ENCODE measurements around the gene ALDH5A1. TPM values are rescaled to one million over a fixed set of nuclear protein-coding genes. Genes with fewer than 3 reads are reported as not detected.
A peak's percentile ranks its signal among the peaks of the same experiment; 100 is the strongest.

Gene ALDH5A1
- 5.3 TPM for polyA plus RNA-seq (2013, experiment 1 of 2)
- polyA plus RNA-seq (2013, experiment 2 of 2), result 5.3 TPM

- H3K14ac ChIP-seq (ENCODE audit: low read length), result peak within 1 kb of the TSS; percentile 95
- H2BK12ac ChIP-seq (ENCODE audit: low read length), result no peak within 1 kb of the TSS
- peaks cover 0 to 4% of the 10 kb centered on the region in 2 donors for H3K9me3 ChIP-seq (replicated peaks in 1 of 2; ENCODE audit: control insufficient read depth in 2 of 2, insufficient read depth in 1 of 2, low read depth in 1 of 2, low read length in 2 of 2)
- peak within 1 kb of the TSS; percentile 92 for H2BK15ac ChIP-seq (ENCODE audit: low read length)
- DNase-seq (ENCODE audit: low spot score), result peak; percentile 62
- H3K4ac ChIP-seq (ENCODE audit: low read length), result no peak within 1 kb of the TSS
- H2BK120ac ChIP-seq (ENCODE audit: low read depth, low read length), result peak within 1 kb of the TSS; percentile 95
- peaks cover 0 to 12% of the 10 kb centered on the region in 2 donors for H3K36me3 ChIP-seq (replicated peaks in 1 of 2; ENCODE audit: control insufficient read depth in 2 of 2, insufficient read depth in 2 of 2, low read length in 2 of 2)
- peak within 1 kb of the TSS; percentile 93 for H2AFZ ChIP-seq (ENCODE audit: low read length)
- peak within 1 kb of the TSS; percentile 77 for H4K8ac ChIP-seq (ENCODE audit: low read depth, low read length)
- peaks cover 0 to 1% of the 10 kb centered on the region in 2 donors for H3K4me1 ChIP-seq (ENCODE audit: control insufficient read depth in 2 of 2, insufficient read depth in 1 of 2, low read depth in 1 of 2, low read length in 2 of 2)
- peak within 1 kb of the TSS; percentile 62 for H4K91ac ChIP-seq (ENCODE audit: low read depth, low read length, poor library complexity)
- H3K4me3 ChIP-seq (ENCODE audit: low read length in 2 of 2), result peak within 1 kb of the TSS; percentile 70 to 83
- peak within 1 kb of the TSS; percentile 45 for H2BK5ac ChIP-seq (ENCODE audit: low read length)
- peak within 1 kb of the TSS; percentile 57 for H2AK5ac ChIP-seq (ENCODE audit: low read depth, low read length)
- H3K27ac ChIP-seq (replicated peaks; ENCODE audit: low read length), result peak within 1 kb of the TSS; percentile 23
- H3K27me3 ChIP-seq (ENCODE audit: control insufficient read depth in 3 of 3, insufficient read depth in 3 of 3, low read depth in 1 of 3, low read length in 3 of 3), result peaks cover 0 to 4% (median 0%) of the 10 kb centered on the region in 3 experiments
- peak within 1 kb of the TSS; percentile 98 for H3K18ac ChIP-seq (ENCODE audit: low read length)
- peaks cover 3% of the 10 kb centered on the region for H3K79me1 ChIP-seq (ENCODE audit: low read depth, low read length)
- peak within 1 kb of the TSS; percentile 85 for H3K4me2 ChIP-seq (ENCODE audit: insufficient read depth, low read length, poor library complexity, severe bottlenecking)
- no CpG with 5 or more reads among the region's 93 CpGs for WGBS, 2 donors (ENCODE audit: extremely low coverage in 2 of 2, insufficient read length in 2 of 2, insufficient replicate concordance in 1 of 2)
- peak within 1 kb of the TSS; percentile 94 for H3K23ac ChIP-seq (ENCODE audit: low read depth, low read length, poor library complexity)
- H3K9ac ChIP-seq (ENCODE audit: low read depth, low read length, poor library complexity), result peak within 1 kb of the TSS; percentile 92
Measured at GRCh38 chr6:24494821-24495795, at the start of gene ALDH5A1. Gene ALDH5A1, plus strand, starts transcription at chr6:24494969. Its CDS starts 28 bp downstream, at chr6:24494997.

DNA sequence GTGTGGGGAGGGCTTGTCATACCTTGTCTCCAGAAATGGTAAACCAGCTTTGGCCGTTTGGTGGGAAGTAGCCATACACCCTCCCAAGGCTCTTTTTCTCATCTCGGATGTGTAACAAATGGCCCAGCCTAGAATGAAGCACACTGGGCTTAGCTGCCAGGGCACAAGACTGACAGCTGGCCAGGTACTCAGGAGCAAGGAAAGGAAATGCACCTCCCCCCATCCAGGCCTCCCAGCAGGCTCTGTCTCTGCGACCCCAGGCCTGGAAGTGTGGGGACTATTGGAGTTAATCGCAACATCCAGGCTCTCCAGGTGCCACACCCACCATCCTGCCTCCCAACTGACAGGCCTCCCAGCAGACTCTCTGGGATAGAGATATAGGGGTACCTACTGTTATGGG is 49.1 kb upstream of the ALDH5A1 start:
- H3K9me3 ChIP-seq (replicated peaks in 1 of 2; ENCODE audit: control insufficient read depth in 2 of 2, insufficient read depth in 1 of 2, low read depth in 1 of 2, low read length in 2 of 2), result no peaks in the 10 kb centered on the region
- H3K4ac ChIP-seq (ENCODE audit: low read length), result no peak overlapping the region
- H3K4me1 ChIP-seq (ENCODE audit: control insufficient read depth in 2 of 2, insufficient read depth in 1 of 2, low read depth in 1 of 2, low read length in 2 of 2), result peaks cover 0 to 2% of the 10 kb centered on the region in 2 donors
- H3K36me3 ChIP-seq (replicated peaks in 1 of 2; ENCODE audit: control insufficient read depth in 2 of 2, insufficient read depth in 2 of 2, low read length in 2 of 2), result no peaks in the 10 kb centered on the region
- no peaks in the 10 kb centered on the region for H3K27me3 ChIP-seq (ENCODE audit: control insufficient read depth in 3 of 3, insufficient read depth in 3 of 3, low read depth in 1 of 3, low read length in 3 of 3)
- H2BK15ac ChIP-seq (ENCODE audit: low read length), result no peak overlapping the region
- H2BK120ac ChIP-seq (ENCODE audit: low read depth, low read length), result no peak overlapping the region
- H3K9ac ChIP-seq (ENCODE audit: low read depth, low read length, poor library complexity), result no peak overlapping the region
- no peak overlapping the region for H2AFZ ChIP-seq (ENCODE audit: low read length)
- no peak overlapping the region for H3K27ac ChIP-seq (replicated peaks; ENCODE audit: low read length)
- H3K4me3 ChIP-seq (ENCODE audit: low read length in 2 of 2), result no peak overlapping the region
- H2BK12ac ChIP-seq (ENCODE audit: low read length), result no peak overlapping the region
- H3K23ac ChIP-seq (ENCODE audit: low read depth, low read length, poor library complexity), result no peak overlapping the region
- H4K8ac ChIP-seq (ENCODE audit: low read depth, low read length), result no peak overlapping the region
- H4K91ac ChIP-seq (ENCODE audit: low read depth, low read length, poor library complexity), result no peak overlapping the region
- no CpG with 5 or more reads among the region's 4 CpGs for WGBS, 2 donors (ENCODE audit: extremely low coverage in 2 of 2, insufficient read length in 2 of 2, insufficient replicate concordance in 1 of 2)
- no peak overlapping the region for H2BK5ac ChIP-seq (ENCODE audit: low read length)
- no peak overlapping the region for H3K14ac ChIP-seq (ENCODE audit: low read length)
- H2AK5ac ChIP-seq (ENCODE audit: low read depth, low read length), result no peak overlapping the region
- no peak overlapping the region for H3K18ac ChIP-seq (ENCODE audit: low read length)
- no peak overlapping the region for H3K4me2 ChIP-seq (ENCODE audit: insufficient read depth, low read length, poor library complexity, severe bottlenecking)
- H3K79me1 ChIP-seq (ENCODE audit: low read depth, low read length), result no peaks in the 10 kb centered on the region
- no peak for DNase-seq (ENCODE audit: low spot score)

- no peak for DNase-seq (ENCODE audit: low spot score)
- no peak overlapping the region for H2BK5ac ChIP-seq (ENCODE audit: low read length)
- no peak overlapping the region for H2BK12ac ChIP-seq (ENCODE audit: low read length)
- H4K91ac ChIP-seq (ENCODE audit: low read depth, low read length, poor library complexity), result no peak overlapping the region
- H3K18ac ChIP-seq (ENCODE audit: low read length), result no peak overlapping the region
- H3K4ac ChIP-seq (ENCODE audit: low read length), result no peak overlapping the region
- no peaks in the 10 kb centered on the region for H3K36me3 ChIP-seq (replicated peaks in 1 of 2; ENCODE audit: control insufficient read depth in 2 of 2, insufficient read depth in 2 of 2, low read length in 2 of 2)
- H4K8ac ChIP-seq (ENCODE audit: low read depth, low read length), result no peak overlapping the region
- H3K9ac ChIP-seq (ENCODE audit: low read depth, low read length, poor library complexity), result no peak overlapping the region
- H3K27me3 ChIP-seq (ENCODE audit: control insufficient read depth in 3 of 3, insufficient read depth in 3 of 3, low read depth in 1 of 3, low read length in 3 of 3), result no peaks in the 10 kb centered on the region
- H3K14ac ChIP-seq (ENCODE audit: low read length), result no peak overlapping the region
- H3K9me3 ChIP-seq (replicated peaks in 1 of 2; ENCODE audit: control insufficient read depth in 2 of 2, insufficient read depth in 1 of 2, low read depth in 1 of 2, low read length in 2 of 2), result no peaks in the 10 kb centered on the region
- H3K27ac ChIP-seq (replicated peaks; ENCODE audit: low read length), result no peak overlapping the region
- H3K79me1 ChIP-seq (ENCODE audit: low read depth, low read length), result no peaks in the 10 kb centered on the region
- WGBS, 2 donors (ENCODE audit: extremely low coverage in 2 of 2, insufficient read length in 2 of 2, insufficient replicate concordance in 1 of 2), result no CpG with 5 or more reads among the region's 7 CpGs
- no peak overlapping the region for H3K23ac ChIP-seq (ENCODE audit: low read depth, low read length, poor library complexity)
- H2AFZ ChIP-seq (ENCODE audit: low read length), result no peak overlapping the region
- H3K4me2 ChIP-seq (ENCODE audit: insufficient read depth, low read length, poor library complexity, severe bottlenecking), result no peak overlapping the region
- peaks cover 0 to 2% of the 10 kb centered on the region in 2 donors for H3K4me1 ChIP-seq (ENCODE audit: control insufficient read depth in 2 of 2, insufficient read depth in 1 of 2, low read depth in 1 of 2, low read length in 2 of 2)
- H2BK15ac ChIP-seq (ENCODE audit: low read length), result no peak overlapping the region
- no peak overlapping the region for H3K4me3 ChIP-seq (ENCODE audit: low read length in 2 of 2)
- no peak overlapping the region for H2AK5ac ChIP-seq (ENCODE audit: low read depth, low read length)
- no peak overlapping the region for H2BK120ac ChIP-seq (ENCODE audit: low read depth, low read length)
Measured at GRCh38 chr6:24446670-24447069, 48.1 kb upstream of the ALDH5A1 start.

DNA sequence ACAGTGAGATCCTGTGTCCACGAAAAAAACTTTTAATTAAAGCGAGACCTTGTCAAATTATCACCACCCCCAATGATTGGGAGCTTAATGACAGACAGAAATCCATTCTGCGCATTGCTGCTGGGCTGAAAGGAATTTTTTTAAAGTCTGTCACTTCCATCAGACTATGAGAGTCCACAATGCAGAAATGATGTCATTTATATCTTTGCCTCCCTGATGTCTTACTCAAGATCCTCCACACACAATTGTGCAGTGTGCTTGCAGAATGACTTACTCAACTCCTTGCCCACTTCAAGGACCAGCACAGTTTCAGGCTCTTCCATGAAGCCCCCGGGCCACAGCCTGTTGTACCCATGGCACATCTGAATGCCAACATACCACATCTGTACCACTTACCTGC is 46.4 kb upstream of the ALDH5A1 start:
- no peaks in the 10 kb centered on the region for H3K36me3 ChIP-seq (replicated peaks in 1 of 2; ENCODE audit: control insufficient read depth in 2 of 2, insufficient read depth in 2 of 2, low read length in 2 of 2)
- H3K4me3 ChIP-seq (ENCODE audit: low read length in 2 of 2), result no peak overlapping the region
- no peaks in the 10 kb centered on the region for H3K9me3 ChIP-seq (replicated peaks in 1 of 2; ENCODE audit: control insufficient read depth in 2 of 2, insufficient read depth in 1 of 2, low read depth in 1 of 2, low read length in 2 of 2)
- no peaks in the 10 kb centered on the region for H3K79me1 ChIP-seq (ENCODE audit: low read depth, low read length)
- no peak overlapping the region for H3K14ac ChIP-seq (ENCODE audit: low read length)
- H3K23ac ChIP-seq (ENCODE audit: low read depth, low read length, poor library complexity), result no peak overlapping the region
- DNase-seq (ENCODE audit: low spot score), result no peak
- no peak overlapping the region for H4K8ac ChIP-seq (ENCODE audit: low read depth, low read length)
- no peak overlapping the region for H2BK5ac ChIP-seq (ENCODE audit: low read length)
- H3K27me3 ChIP-seq (ENCODE audit: control insufficient read depth in 3 of 3, insufficient read depth in 3 of 3, low read depth in 1 of 3, low read length in 3 of 3), result no peaks in the 10 kb centered on the region
- no peak overlapping the region for H3K18ac ChIP-seq (ENCODE audit: low read length)
- H3K4me2 ChIP-seq (ENCODE audit: insufficient read depth, low read length, poor library complexity, severe bottlenecking), result no peak overlapping the region
- no peak overlapping the region for H2BK12ac ChIP-seq (ENCODE audit: low read length)
- H3K4me1 ChIP-seq (ENCODE audit: control insufficient read depth in 2 of 2, insufficient read depth in 1 of 2, low read depth in 1 of 2, low read length in 2 of 2), result peaks cover 0 to 2% of the 10 kb centered on the region in 2 donors
- H2BK120ac ChIP-seq (ENCODE audit: low read depth, low read length), result no peak overlapping the region
- no peak overlapping the region for H2AK5ac ChIP-seq (ENCODE audit: low read depth, low read length)
- no peak overlapping the region for H3K9ac ChIP-seq (ENCODE audit: low read depth, low read length, poor library complexity)
- no peak overlapping the region for H4K91ac ChIP-seq (ENCODE audit: low read depth, low read length, poor library complexity)
- H3K4ac ChIP-seq (ENCODE audit: low read length), result no peak overlapping the region
- H2AFZ ChIP-seq (ENCODE audit: low read length), result no peak overlapping the region
- no CpG with 5 or more reads among the region's 4 CpGs for WGBS, 2 donors (ENCODE audit: extremely low coverage in 2 of 2, insufficient read length in 2 of 2, insufficient replicate concordance in 1 of 2)
- H3K27ac ChIP-seq (replicated peaks; ENCODE audit: low read length), result no peak overlapping the region
- no peak overlapping the region for H2BK15ac ChIP-seq (ENCODE audit: low read length)

Measured in neuronal stem cell (in vitro differentiated cells).